GM23338 (cell line): ENCODE data around the gene NINL.

Experiments
- JUNB ChIP-seq: IDR thresholded peaks from one replicate; pipeline ENCODE4 v1.6.1; 2016; ENCODE audit warnings: antibody characterized with exemption; ENCODE audit not compliant: unreplicated experiment
- NANOG ChIP-seq: IDR thresholded peaks from 2 replicates; pipeline ENCODE4 v1.6.1; 2016; ENCODE audit warnings: antibody characterized with exemption, borderline replicate concordance
- POLR2AphosphoS5 ChIP-seq: IDR thresholded peaks from 2 replicates; pipeline ENCODE4 v1.6.1; 2016; ENCODE audit warnings: antibody characterized with exemption, low read depth
- ZNF114 ChIP-seq: fragments of 250-450 bp; sonication (Bioruptor Pico); IDR thresholded peaks from 2 replicates; pipeline ENCODE4 v1.5.0; 2020; ENCODE audit warnings: mild to moderate bottlenecking, moderate library complexity
- TF ChIP-seq, protein P1 (sequence below), 2 experiments: fragments of 200-600 bp in 1 of 2; sonication (generic) in 1 of 2; conservative IDR thresholded peaks; 2 replicates each; pipeline versions ENCODE4 v1.5.1 to v1.6.1; 2016 to 2017; ENCODE audit warnings: antibody characterized with exemption in 2 of 2, low read depth in 2 of 2, mild to moderate bottlenecking in 2 of 2, moderate library complexity in 1 of 2

DNA sequence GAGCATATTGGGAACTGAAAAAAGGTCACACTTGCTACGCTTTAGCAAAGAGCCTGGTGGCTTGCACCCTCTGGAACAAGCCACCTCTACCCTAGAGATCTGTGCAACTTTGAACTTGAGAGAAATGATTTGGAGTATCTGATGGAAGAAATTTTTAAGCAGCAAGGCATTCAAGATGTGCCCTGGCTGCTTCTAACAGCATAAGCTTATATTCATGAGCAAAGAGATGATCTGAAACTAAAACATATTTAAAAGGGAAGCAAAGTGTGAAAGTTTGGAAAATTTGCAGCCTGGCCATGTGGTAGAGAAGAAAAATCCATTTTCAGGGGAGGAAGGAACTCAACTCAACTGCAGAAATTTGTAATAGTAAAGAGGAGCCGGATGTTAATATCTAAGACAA is 71.1 kb downstream of the NINL start:
- TF ChIP-seq, protein P1, sequence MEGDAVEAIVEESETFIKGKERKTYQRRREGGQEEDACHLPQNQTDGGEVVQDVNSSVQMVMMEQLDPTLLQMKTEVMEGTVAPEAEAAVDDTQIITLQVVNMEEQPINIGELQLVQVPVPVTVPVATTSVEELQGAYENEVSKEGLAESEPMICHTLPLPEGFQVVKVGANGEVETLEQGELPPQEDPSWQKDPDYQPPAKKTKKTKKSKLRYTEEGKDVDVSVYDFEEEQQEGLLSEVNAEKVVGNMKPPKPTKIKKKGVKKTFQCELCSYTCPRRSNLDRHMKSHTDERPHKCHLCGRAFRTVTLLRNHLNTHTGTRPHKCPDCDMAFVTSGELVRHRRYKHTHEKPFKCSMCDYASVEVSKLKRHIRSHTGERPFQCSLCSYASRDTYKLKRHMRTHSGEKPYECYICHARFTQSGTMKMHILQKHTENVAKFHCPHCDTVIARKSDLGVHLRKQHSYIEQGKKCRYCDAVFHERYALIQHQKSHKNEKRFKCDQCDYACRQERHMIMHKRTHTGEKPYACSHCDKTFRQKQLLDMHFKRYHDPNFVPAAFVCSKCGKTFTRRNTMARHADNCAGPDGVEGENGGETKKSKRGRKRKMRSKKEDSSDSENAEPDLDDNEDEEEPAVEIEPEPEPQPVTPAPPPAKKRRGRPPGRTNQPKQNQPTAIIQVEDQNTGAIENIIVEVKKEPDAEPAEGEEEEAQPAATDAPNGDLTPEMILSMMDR (conservative IDR thresholded peaks at IDR 0.05; ENCODE audit: low read depth in 2 of 2) = no peak
- TF ChIP-seq POLR2AphosphoS5 = no peak
- no peak for TF ChIP-seq NANOG
- TF ChIP-seq JUNB = no peak
- no peak for TF ChIP-seq ZNF114 (CRISPR knock-in tag)
